GM19372 (cell line): ENCODE results near the gene AP3S2.

Source experiments
- ATAC-seq: cut with Tn5 transposase; IDR thresholded peaks from one replicate; pipeline ENCODE4 v1.9.1; 2021; ENCODE audit warnings: mild to moderate bottlenecking, low read depth, moderate library complexity; ENCODE audit not compliant: unreplicated experiment

The AP3S2 gene

DNA sequence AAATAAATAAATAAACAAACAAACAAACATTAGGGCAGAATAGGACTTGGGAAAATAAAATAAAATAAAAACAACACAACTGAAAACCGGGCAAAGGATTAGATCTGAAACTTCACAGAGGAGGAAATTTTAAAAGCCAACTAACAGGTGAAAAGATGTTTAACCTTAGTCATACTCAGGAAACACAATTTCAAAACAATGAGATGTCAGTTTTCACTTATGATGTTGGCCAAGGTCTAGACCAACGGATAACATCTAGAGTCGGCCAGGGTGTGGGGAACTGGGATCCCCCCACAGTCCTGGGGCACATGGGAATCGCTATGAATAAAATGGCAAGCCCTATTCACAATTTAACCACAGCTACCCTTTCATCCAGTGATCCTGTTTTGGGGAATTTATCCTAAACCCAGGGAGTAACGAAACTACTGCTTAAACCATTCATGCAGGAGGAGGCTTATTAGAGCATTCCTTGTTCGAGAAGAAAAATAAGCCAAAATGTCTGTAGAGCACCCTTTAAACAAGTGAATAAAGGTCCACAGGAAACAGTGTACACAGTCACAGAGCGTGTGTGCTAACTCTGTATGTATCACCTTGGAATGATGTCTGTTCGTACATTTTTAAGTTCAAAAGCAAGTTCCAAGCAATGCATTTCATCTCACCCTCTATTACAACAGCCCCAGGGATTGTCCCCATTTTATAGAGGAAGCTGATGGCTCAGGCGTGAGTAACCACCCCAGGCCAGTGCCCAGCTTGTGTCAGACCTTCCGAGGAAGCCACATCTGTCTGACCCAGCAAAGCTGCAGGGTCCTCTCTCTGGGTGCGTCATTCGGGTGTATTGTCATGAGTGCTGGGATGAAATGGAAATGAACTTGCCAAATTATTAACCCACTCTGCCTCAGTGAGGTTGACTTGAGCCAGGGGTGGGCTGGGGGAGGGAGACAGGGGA, 72.9 kb downstream of the AP3S2 start:
- ATAC-seq = no peak

DNA sequence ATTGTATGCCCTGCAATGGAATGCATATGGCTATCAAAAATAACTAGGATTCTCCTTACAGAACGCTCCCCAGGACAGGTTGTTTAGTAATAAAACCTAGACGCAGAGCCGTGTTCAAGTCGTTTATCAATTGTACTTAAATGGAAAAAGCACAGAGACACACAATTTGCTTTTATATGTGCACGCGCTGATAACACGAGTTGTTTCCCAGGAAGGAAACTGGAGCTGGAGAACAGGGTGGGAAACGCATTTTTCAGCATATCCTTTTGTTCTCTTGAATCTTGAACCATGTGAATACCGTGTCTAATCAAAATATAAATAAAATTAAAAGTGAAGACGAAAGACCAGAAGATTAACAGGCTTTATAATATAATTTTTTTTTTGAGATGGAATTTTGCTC, 75.5 kb downstream of the AP3S2 start:
- no peak for ATAC-seq

DNA sequence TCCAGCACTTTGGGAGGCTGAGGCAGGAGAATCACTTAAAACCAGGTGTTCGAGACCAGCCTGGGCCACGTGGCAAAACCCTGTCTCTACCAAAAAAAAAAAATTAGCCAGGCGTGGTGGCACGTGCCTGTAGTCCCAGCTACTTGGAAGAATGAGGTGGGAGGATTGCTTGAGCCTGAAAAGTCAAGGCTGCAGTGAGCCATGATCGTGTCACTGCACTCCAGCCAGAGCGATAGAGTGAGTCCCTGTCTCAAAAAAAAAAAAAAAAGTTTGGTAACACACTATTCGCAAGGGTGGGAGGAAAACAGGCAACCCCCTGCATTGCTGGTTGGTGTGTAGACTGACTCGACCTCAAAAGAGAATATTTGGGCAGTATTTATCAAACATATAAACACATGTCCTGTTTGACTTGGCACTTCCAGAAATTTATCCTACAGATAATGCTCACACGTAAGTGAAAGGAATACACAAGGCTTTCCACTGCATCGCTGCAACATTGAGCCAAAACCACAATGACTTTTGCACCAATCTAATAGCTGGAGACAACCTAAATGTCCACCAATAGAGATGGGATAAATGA, 76.0 kb downstream of the AP3S2 start:
- ATAC-seq = no peak

DNA sequence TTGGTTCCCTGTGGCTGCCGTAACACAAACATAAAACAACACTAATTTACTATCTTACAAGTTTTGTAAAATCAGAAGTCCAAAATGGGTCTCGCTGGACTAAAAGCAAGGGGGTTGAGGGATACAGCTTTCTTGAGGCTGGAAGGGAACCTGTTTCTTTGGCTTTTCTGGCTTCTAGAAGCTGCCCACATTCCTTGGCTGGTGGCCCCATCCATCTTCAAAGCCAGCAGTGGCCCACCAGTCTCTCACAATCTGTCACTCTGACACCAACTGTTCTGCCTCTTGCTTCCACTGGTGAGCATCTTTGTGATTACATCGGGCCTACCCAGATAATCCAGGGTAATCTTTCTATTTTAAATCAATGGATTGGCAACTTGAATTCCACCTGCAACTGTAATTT, 78.0 kb downstream of the AP3S2 start:
- ATAC-seq = no peak

DNA sequence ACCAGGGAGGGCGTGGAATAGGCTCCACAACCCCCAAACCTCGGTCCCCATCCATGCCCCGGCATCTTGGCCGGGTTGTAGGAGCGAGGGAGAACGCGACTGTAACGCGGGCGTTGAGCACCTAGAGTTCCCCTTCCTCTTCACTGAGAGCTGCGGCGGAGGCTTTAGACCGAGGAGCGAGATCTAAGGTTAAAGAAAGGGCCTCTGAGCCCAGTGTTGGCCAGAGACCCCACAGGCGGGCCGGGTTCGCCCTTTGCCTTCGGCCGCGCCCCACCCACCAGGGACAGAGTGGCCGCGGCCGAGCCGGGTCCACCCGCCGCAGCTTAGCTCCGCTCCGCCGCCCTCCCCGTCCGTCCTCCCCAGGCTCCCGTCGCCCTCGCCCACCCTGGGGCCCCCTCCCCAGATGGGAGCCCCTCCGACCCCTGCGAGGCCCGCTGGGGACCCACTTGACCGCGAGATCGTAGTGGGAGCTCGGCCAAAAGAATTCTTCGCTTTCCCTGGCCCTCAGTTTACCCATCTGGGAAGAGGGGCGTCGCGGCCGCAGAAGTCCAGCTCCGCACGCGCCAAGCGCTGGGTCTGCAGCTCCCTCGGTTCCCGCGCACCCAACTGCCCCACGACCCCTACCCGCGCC, 79.6 kb downstream of the AP3S2 start:
- no peak for ATAC-seq

DNA sequence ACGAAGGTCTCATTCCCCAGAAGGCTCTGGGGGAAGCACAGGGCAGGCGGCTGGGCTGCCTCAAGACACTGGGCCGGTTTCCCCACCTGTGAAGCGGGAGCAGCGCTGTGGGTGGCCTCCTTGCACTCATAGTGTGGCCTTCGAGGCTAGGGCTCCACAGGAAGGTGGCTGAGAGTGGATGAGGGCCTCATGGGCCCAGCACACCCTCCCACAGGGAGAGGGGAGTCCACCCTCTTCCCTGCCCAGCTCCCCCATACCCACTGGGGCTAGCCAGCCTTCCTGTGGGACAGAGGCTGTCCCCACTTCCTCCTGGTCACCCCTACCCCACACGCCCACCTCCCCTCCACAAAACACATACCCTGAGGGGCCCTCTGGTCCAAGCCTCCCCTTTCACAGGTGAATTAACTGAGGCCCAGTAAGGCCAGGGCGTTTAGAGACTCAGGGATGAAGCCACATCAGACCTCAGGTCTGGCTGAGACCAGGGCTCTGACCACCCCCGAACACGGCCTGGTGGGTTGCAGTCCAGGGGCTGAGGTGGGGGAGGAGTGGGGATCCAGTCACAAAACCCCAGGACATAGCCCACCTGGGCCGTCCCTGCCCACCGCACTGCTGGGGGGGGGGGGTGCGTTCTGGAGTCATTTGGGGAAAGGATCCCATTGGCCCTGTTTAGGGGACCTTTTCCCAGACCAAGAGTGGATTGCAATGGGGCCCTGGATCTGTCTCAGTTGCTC, 80.2 kb downstream of the AP3S2 start:
- ATAC-seq = no peak

DNA sequence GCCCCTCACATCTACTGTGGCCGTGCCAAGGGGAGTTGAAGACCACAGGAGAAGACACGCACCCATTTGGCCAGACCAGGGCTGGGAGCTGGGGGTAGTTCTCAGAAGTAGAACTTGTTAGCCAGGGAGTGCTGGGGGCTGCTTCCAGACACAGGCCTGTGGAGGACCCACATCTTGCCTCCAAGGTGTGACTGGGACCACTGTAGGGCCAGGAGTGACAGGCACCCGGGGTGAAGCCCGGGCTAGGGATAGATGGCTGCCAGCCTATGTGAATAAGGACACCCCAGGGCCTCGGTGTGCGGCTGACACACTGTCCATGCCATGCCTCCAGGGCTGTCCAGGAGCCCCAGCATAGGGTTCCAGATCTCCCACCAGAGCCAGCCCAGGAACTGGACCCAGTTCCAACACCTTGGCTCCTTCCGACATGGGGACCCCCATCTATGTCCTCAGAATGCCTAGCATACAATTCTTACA, 80.9 kb downstream of the AP3S2 start:
- ATAC-seq = no peak

DNA sequence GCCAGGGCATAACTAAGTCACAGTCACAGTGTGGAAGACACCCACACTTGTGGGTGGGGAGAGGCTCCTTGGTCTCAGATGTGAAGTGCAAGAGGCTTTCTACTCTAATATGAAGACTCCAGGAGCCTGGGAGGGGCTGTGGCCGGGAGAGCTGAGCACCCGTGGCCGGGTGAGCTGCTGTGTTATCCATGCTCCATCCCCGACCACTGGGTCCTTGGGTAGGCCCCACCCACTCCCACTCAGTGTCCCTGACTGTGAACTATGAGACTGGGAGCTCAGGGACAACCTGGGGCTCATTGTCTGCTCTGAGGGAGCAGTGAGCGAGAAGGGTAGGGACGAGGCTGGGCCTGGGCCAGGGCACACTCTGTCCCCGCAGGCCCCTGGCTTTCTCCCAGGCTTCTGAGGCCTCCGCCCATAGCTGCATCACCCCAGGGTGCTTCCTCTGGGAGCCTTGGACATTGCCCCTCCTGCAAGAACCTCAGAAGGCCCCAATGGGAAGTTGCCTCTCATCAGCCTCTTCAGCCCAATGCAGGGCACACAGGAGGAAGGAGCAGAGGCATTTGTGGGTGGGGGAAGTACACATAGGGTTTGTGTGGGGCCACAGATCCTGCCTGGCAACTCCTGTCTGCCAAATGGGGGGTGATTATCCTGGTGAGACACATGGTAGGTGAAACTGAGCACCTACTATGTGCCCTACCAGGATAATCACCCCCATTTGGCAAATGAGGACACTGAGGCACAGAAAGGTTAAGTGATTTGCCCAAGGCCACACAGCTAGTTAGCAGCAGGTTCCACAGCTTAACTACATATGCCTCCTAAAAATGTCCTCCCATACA, 81.6 kb downstream of the AP3S2 start:
- ATAC-seq = no peak

DNA sequence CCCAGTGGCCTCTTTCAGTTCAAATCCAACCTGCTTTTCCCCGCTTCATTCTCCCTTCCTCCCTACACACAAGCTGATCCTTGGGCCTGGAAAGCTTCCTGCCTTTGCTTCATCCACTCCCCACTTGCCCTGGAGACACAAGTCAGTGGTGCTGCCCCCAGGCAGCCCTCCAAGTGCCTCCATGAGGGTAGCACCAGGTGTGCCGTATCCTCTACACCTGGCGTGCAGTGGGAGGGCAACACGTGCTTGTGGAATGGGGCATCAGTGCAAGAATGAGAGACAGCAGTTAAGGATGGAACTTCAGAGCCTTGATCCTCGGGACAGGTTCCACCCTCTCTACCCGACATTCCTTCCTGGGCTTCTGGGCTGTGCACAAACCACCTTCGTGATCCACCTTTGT, 83.0 kb downstream of the AP3S2 start:
- no peak for ATAC-seq

DNA sequence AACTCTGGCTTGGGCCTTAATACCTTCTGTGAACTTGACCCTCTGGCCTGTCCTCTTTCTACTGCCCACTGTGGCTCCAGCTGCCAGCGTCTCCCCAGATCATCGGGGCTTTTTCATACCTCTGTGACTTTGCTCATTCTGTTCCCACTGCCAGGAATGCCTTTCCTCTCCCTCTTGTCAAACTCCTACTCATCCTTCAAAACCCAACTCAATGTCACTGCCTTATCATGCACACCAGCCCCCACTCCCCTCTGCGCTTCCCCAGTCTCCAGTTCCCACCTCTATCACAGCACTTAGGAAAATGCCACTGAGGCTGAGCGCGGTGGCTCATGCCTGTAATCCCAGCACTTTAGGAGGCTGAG, 84.0 kb downstream of the AP3S2 start:
- no peak for ATAC-seq

DNA sequence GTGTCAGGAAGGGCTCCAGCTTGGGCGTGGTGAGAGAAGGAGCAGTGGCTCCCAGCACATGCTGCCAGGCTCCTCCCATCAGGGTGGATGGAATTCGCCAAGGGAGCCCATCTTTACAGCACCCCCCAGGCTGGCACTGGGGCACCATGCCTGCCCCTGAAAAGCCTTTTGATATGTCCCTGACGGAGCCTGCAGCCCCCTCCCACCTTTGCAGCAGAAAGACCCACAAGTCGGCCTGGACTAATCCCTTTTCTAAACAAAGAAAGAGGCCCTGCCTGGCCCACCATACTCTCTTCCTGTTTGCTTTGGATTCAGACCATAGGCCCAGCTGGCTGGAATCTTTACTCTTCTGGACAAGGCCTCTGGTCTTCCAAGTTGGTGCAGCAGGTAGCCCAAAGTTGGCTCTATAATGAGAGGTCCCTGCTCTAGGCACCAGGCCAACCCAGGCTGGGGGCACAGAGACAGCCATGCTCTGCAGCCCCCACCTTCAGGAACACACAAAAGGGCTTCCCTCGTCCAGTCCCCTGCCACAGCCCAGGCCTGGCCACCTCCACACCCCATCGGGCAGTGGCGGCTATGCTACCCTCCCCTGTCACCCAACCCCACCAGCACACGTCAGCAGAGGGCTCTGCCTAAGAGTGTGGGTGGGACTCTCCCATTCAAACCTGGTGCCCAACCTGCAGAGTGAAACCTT, 84.6 kb downstream of the AP3S2 start:
- ATAC-seq = no peak

DNA sequence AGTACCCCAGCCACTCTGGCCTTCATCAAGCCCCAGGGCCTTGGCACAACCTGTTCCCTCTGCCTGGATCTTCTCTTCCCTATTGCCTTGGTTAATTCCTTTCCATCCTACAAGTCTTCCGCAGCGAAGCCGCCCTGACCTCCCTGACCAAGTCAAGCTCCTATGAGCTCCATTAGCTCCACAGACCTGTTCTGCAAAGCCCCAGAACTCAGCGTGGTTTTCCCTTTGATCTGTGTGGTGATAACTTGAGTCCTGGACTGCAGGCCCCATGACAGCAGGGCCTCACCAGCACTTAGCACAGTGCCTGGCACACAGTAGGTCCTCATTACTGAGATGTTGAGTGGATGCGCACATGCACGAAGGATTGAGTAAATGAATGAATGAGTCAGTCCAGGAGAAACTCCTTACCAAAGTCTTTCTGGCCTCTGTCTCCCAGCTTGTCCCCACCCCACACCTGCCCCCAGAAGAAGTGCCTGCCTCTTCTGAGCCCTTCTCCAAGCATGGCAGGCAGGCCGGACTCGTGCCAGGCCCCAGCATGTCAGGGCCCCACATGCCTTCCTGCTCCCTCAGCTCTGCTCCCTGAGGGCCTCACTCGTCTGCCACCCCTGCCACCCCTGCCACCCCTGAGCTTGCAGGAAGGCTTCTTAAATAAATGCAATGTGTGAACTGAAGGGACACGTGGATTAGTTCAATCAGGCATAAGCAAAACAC, 85.5 kb downstream of the AP3S2 start:
- no peak for ATAC-seq

DNA sequence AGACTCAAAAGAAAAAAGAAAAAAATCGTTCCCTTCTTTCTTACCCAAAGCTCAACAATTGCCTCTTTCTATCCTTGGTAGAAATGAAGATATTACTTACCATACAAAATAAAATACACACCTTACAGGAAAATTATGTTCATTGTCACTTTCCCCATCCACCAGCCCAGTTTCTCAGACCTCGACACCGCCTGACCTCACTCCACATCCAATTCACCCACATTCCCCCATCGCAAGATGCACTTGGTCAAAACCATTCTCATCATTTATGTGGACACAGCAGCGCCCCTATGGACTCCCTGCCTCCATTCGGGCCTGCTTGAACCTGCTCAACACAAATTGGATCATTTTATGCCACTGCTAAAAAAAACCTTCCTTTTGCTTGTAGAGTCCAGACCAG, 86.1 kb downstream of the AP3S2 start:
- ATAC-seq = no peak

DNA sequence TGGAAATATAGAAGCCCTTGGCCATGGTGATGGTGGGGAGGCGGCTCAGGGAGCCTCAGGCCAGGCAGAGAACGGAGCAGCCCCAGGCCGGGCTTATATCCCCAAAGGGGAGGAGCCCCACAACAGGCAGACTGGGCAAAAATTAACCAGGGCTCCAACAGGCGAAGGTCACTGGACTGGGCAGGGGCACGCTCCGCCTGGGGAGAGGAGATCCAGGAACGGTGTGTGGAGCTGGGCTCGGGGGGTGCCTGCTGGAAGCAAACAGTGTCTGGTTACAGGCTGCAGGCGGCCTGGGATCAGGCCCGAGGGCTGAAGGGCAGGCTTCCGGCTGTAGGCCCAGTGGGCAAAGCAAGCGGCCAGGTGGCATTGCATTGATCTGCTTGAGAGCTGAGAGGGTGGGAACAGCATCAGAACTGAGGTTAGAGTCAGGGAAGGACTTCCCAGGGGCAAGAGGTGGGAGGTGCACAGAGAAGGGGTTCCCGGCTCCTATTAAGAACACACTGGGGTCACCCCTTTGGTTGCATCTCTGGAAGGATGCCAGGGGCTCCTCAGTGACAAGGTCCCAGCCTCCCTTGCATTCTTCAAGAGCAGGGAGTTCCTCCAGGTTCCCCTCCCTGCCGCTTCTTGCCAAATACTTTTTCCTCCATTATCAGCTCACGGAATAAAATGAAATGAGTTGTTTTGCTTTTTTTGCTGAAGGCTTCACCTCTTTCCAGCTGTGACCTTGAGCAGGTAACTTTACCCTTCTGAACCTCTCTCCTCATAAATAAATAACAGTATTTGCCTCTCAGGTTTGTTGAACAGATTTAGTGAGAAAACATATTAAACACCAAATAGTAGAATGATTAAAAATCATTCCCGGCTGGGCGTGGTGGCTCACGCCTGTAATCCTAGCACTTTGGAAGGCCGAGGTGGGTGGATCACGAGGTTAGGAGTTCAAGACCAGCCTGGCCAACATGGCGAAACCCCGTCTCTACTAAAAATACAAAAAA, 86.9 kb downstream of the AP3S2 start:
- no peak for ATAC-seq

DNA sequence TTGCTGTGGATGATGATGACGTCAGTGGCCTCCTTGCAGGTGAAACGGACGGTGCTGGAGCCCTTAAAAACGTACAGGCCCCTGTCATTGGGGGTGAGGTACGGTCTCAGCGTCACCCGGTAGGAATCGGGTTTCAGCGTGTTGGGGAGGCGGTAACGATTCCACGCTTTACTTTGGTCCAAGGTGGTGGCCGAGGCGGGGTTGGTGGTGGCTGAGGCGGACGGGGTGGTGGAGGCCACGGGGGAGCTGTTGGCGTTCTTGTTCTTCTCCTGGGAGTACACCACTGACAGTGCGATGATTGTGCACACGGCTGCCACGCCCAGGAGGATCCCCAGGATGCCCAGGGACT, 87.6 kb downstream of the AP3S2 start:
- ATAC-seq = no peak

DNA sequence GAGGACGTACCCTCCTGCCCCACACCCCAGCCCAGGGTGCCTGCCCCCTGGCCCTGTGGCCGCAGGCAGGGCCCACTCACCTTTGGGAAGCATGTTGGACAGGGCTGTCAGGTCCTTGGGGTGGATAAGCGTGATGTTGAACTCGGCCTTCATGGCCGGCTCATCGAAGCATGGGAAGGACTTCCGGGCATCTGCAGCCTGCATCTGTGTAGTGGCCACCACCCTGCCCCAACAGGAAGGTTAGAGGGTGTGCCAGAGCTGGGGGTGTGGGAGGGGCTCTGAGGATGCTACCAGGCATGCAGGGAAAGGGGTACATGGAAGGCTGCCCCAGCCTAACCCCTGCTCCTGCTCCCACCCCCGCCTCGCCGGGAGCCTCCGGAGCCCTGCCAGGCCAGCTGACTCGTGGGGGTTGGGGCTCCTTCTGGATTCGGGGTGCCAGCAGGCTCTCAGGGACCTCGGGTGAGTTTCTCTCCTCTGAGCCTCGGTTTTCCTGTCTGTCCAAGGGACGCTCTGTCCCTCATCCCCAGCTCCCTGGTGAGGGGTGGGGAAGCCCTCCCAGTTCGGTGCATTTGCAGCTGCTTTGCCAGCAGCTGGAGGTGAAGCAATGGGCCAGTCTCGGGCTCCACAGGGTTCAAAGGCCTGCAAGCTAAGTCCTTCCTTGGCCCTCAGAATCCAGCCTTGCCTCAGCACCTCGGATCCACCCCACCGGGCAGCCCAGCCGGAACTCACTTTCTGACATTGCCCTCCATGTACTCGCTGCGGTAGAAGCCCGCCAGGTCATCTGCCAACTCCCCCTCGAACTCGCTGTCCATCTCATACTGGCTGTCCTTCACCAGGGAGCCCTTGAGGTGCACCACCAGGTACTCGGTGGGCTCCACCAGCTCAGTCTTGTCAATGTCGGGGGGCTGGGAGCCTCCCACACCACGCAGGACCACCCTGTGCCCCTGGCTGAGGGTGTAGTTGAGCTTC, 88.3 kb downstream of the AP3S2 start:
- ATAC-seq = no peak
